Neutrophil (primary cell): ENCODE measurements around the gene EXOC2.

Source experiments
- H3K27ac ChIP-seq: fragments of 200-600 bp; sonication (generic); 2 replicates; pipeline ENCODE4 v1.5.1; 2016; ENCODE audit warnings: mild to moderate bottlenecking, moderate library complexity
- H3K27me3 ChIP-seq: fragments of 200-600 bp; sonication (generic); 2 replicates; pipeline ENCODE4 v1.6.0; 2016; ENCODE audit warnings: mild to moderate bottlenecking
- H3K36me3 ChIP-seq: fragments of 200-600 bp; sonication (generic); 2 replicates; pipeline ENCODE4 v1.5.1; 2017
- H3K4me1 ChIP-seq, 2 experiments: fragments of 200-600 bp in 1 of 2; sonication (generic) in 1 of 2; 1 replicate in 1 of 2; 2 replicates in 1 of 2; pipeline versions ENCODE4 v1.5.1 to v1.6.1; 2013 to 2016; ENCODE audit warnings: low read depth in 1 of 2, low read length in 1 of 2, mild to moderate bottlenecking in 1 of 2, moderate library complexity in 1 of 2; ENCODE audit not compliant: control insufficient read depth in 1 of 2, insufficient read depth in 1 of 2
- H3K4me3 ChIP-seq, 2 experiments: fragments of 200-600 bp in 1 of 2; sonication (generic) in 1 of 2; 1 replicate in 1 of 2; 2 replicates in 1 of 2; pipeline ENCODE4 v1.5.1; 2013 to 2016; ENCODE audit warnings: low read depth in 1 of 2, low read length in 1 of 2, mild to moderate bottlenecking in 1 of 2, moderate library complexity in 1 of 2
- H3K9me3 ChIP-seq: fragments of 200-600 bp; sonication (generic); 2 replicates; pipeline ENCODE4 v1.5.1; 2016
- CTCF ChIP-seq: fragments of 200-600 bp; sonication (generic); IDR thresholded peaks from 2 replicates; pipeline ENCODE4 v1.5.1; 2016; ENCODE audit warnings: antibody characterized with exemption

The EXOC2 gene

GRCh38 chr6:454148-454991 lies 238.6 kb downstream of the EXOC2 start:
- Histone ChIP-seq H3K4me1 (no peaks in the 10 kb centered on the region), H3K4me3 (no peak overlapping the region), H3K27ac (no peak overlapping the region), H3K27me3 (no peaks in the 10 kb centered on the region), H3K36me3 (no peaks in the 10 kb centered on the region), H3K9me3 (no peaks in the 10 kb centered on the region)
- TF ChIP-seq CTCF, result no peak

DNA sequence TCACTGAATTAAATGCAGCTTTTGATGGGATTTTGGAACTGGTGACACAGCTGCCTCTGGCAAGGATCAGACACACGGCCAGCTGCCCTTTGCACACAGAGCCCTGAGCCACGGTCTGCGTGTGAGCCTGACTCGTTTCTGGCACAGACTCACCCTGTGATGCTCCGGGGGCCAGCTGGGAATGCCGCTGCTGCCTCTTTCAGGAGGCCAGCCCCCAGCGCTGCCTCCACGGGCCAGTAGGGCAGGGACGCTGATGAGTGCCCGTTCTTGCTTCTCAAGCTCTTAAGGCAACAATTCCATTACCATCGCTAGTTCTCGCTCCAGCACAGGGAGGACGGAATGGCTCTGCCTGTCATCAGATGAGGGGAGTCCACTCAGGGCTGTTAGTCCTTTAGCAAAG lies 239.8 kb downstream of the EXOC2 start:
- Histone ChIP-seq H3K4me1 (no peaks in the 10 kb centered on the region), H3K36me3 (no peaks in the 10 kb centered on the region), H3K9me3 (no peaks in the 10 kb centered on the region), H3K27ac (no peak overlapping the region), H3K4me3 (no peak overlapping the region), H3K27me3 (no peaks in the 10 kb centered on the region)
- TF ChIP-seq CTCF, result no peak

DNA sequence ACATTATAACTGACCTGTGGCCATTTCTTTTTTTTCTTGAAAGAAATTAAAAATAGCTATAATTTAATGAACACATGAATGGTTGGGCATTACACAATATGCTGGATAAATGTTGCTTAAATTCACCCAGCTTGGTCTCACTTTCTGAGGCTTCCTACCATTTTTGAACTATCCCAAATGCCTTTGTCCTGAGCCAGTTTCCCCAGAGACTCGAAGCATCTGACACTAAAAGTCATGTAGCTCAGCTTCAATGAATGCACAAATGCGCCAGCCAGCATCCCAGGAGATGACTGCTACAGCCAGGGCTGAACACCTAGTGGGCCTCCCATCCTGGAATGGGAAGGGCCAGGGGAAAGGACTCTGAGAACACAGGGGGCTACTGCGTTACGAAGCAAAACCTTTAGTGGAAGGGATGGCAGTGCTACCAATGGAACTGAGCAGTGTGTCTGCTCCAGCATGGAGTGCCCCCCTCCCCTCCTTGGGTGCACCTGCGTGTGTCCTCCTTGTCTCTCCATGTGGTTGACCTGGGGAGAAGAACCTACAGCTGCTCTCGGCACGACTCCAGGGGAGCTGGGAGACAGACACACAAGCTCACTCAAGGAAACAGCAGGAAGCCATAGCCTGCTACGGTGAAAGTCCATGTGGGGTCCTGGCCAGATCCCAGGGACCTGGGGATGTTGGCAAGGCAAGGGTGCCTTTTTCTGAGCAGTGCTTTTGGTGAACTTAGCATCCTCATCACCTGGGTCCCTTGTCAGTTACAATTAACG lies 240.5 kb downstream of the EXOC2 start:
- no peaks in the 10 kb centered on the region for H3K4me1 ChIP-seq
- no peaks in the 10 kb centered on the region for H3K9me3 ChIP-seq
- no peaks in the 10 kb centered on the region for H3K36me3 ChIP-seq
- no peak overlapping the region for H3K4me3 ChIP-seq
- no peak overlapping the region for H3K27ac ChIP-seq
- no peaks in the 10 kb centered on the region for H3K27me3 ChIP-seq
- no peak for TF ChIP-seq CTCF

- TF ChIP-seq CTCF, result no peak
- H3K27ac ChIP-seq, result no peak overlapping the region
- H3K36me3 ChIP-seq, result no peaks in the 10 kb centered on the region
- H3K27me3 ChIP-seq, result no peaks in the 10 kb centered on the region
- no peak overlapping the region for H3K4me3 ChIP-seq
- no peaks in the 10 kb centered on the region for H3K9me3 ChIP-seq
- H3K4me1 ChIP-seq, result no peaks in the 10 kb centered on the region
These were observed 241.1 kb downstream of the EXOC2 start for GRCh38 chr6:451847-452246.

GRCh38 chr6:451336-451735 lies 241.6 kb downstream of the EXOC2 start:
- H3K4me1 ChIP-seq, result no peaks in the 10 kb centered on the region
- no peaks in the 10 kb centered on the region for H3K36me3 ChIP-seq
- H3K4me3 ChIP-seq, result no peak overlapping the region
- TF ChIP-seq CTCF, result no peak
- H3K27ac ChIP-seq, result no peak overlapping the region
- H3K27me3 ChIP-seq, result no peaks in the 10 kb centered on the region
- H3K9me3 ChIP-seq, result no peaks in the 10 kb centered on the region
